A549 treated with CpdA at 1 μM for 4 hours (cell line): ENCODE measurements around the gene MCEMP1. TPM values are rescaled to one million over a fixed set of nuclear protein-coding genes. Genes with fewer than 3 reads are reported as not detected.

Experiments used
- total RNA-seq: library from RNA; stranded (reverse); fragments of 200-300 nt; extraction: Qiagen RNA extraction; gene quantifications from 5 replicates; pipeline ENCODE4 v1.2.3, GENCODE V29; 2022; ENCODE audit warnings: low read depth

Gene MCEMP1
- not detected in 5 replicates for total RNA-seq

GRCh38 chr19:7676854-7677253, at the start of gene MCEMP1:
Gene MCEMP1 (plus strand): TSS chr19:7677090. CDS start chr19:7677121, 31 bp downstream.

GRCh38 chr19:7629347-7630054, 47.4 kb upstream of the MCEMP1 start, which contains the start of the genes PET100 and XAB2:
Gene PET100 (plus strand): TSS chr19:7629793. CDS start chr19:7629834, 41 bp downstream.
Gene XAB2 (minus strand): TSS chr19:7629545. CDS start chr19:7629527, 18 bp downstream.

GRCh38 chr19:7633698-7634097, 43.2 kb upstream of the MCEMP1 start, which contains the start of gene PCP2:
Gene PCP2 (minus strand): TSS chr19:7633719. CDS start chr19:7633457, 262 bp downstream.

GRCh38 chr19:7636691-7637373, 40.1 kb upstream of the MCEMP1 start, which contains the start of gene STXBP2:
Gene STXBP2 (plus strand): TSS chr19:7637110. CDS start chr19:7637150, 40 bp downstream.

GRCh38 chr19:7668842-7669241, 8.0 kb upstream of the MCEMP1 start, which contains the start of gene RETN:
Gene RETN (plus strand): TSS chr19:7669049. CDS start chr19:7669327, 278 bp downstream.

GRCh38 chr19:7680606-7681339, 3.9 kb downstream of the MCEMP1 start, which contains the start of gene TRAPPC5:
Gene TRAPPC5 (plus strand): TSS chr19:7680833. CDS start chr19:7682254, 1,421 bp downstream.

GRCh38 chr19:7701654-7702457, 25.0 kb downstream of the MCEMP1 start, which contains the start of gene FCER2:
Gene FCER2 (minus strand): TSS chr19:7702131. CDS start chr19:7699760, 2,371 bp downstream.

Other genes with a start within 250 kb of the MCEMP1 start
- 1.6 to 2.6 TPM (median 2.1 TPM) in 5 replicates for gene PEX11G, start 188.1 kb upstream of the MCEMP1 start, total RNA-seq
- 15.9 to 19.3 TPM (median 18.7 TPM) in 5 replicates for gene ZNF358, start 161.0 kb upstream of the MCEMP1 start, total RNA-seq
- 8.1 to 13.6 TPM (median 11.5 TPM) in 5 replicates for gene MCOLN1, start 154.5 kb upstream of the MCEMP1 start, total RNA-seq
- 31.4 to 40.3 TPM (median 32.2 TPM) in 5 replicates for gene PNPLA6, start 141.4 kb upstream of the MCEMP1 start, total RNA-seq
- gene CAMSAP3, start 81.2 kb upstream of the MCEMP1 start, total RNA-seq, result 2.9 to 4.9 TPM (median 4.6 TPM) in 5 replicates
- gene XAB2, start 47.5 kb upstream of the MCEMP1 start, total RNA-seq, result 22.6 to 28.9 TPM (median 26.4 TPM) in 5 replicates
- 52.5 to 80.8 TPM (median 53.6 TPM) in 5 replicates for gene PET100, start 47.3 kb upstream of the MCEMP1 start, total RNA-seq
- 0.22 TPM in 1 of 5 replicates, not detected in the others for gene PCP2, start 43.4 kb upstream of the MCEMP1 start, total RNA-seq
- gene STXBP2, start 40.0 kb upstream of the MCEMP1 start, total RNA-seq, result 34.8 to 45.3 TPM (median 40.5 TPM) in 5 replicates
- not detected in 5 replicates for gene RETN, start 8.0 kb upstream of the MCEMP1 start, total RNA-seq
- 35.7 to 103 TPM (median 92.3 TPM) in 5 replicates for gene TRAPPC5, start 3.7 kb downstream of the MCEMP1 start, total RNA-seq
- gene FCER2, start 25.0 kb downstream of the MCEMP1 start, total RNA-seq, result not detected in 5 replicates
- not detected in 5 replicates for gene CLEC4G, start 55.0 kb downstream of the MCEMP1 start, total RNA-seq
- gene CD209, start 70.4 kb downstream of the MCEMP1 start, total RNA-seq, result not detected in 5 replicates
- 0.03 TPM in 1 of 5 replicates, not detected in the others for gene CLEC4M, start 86.2 kb downstream of the MCEMP1 start, total RNA-seq
- 0.96 to 2.0 TPM (median 1.4 TPM) in 5 replicates for gene EVI5L, start 153.1 kb downstream of the MCEMP1 start, total RNA-seq
- gene PRR36, start 197.3 kb downstream of the MCEMP1 start, total RNA-seq, result 0.17 to 0.42 TPM (median 0.39 TPM) in 5 replicates
- gene LRRC8E, start 211.4 kb downstream of the MCEMP1 start, total RNA-seq, result 5.1 to 6.8 TPM (median 5.9 TPM) in 5 replicates
- 12.5 to 18.5 TPM (median 17.4 TPM) in 5 replicates for gene MAP2K7, start 226.8 kb downstream of the MCEMP1 start, total RNA-seq
- gene TGFBR3L, start 237.7 kb downstream of the MCEMP1 start, total RNA-seq, result 1.3 to 2.3 TPM (median 2.0 TPM) in 5 replicates
- gene SNAPC2, start 243.2 kb downstream of the MCEMP1 start, total RNA-seq, result 19.6 to 31.6 TPM (median 29.7 TPM) in 5 replicates
- gene CTXN1, start 249.0 kb downstream of the MCEMP1 start, total RNA-seq, result 8.5 to 21.3 TPM (median 20.2 TPM) in 5 replicates